ENCODE measurements around the gene ZBTB46.

The ZBTB46 gene

DNA sequence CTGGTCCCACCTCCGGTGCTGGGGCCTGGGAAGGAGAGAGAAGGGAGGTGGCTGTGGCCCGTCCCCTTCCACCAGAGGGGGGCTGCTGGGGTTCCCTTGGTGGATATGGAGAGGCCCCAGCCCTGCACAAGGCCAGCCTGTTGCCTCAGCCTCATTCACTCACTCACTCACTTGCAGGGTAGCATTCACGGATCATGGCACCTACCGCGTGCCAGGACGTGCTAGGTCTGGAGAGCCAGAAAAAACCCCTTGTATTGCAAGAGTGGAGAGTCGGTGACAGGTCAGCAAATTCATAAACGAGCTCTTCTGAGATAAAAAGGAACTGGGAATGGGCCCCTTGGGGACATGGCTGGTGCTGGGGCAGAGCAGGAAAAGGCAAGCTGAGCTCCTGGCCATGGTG is 6.4 kb upstream of the ZBTB46 start:
- no peak for DNase-seq (ENCODE audit: low read depth, low spot score)

DNA sequence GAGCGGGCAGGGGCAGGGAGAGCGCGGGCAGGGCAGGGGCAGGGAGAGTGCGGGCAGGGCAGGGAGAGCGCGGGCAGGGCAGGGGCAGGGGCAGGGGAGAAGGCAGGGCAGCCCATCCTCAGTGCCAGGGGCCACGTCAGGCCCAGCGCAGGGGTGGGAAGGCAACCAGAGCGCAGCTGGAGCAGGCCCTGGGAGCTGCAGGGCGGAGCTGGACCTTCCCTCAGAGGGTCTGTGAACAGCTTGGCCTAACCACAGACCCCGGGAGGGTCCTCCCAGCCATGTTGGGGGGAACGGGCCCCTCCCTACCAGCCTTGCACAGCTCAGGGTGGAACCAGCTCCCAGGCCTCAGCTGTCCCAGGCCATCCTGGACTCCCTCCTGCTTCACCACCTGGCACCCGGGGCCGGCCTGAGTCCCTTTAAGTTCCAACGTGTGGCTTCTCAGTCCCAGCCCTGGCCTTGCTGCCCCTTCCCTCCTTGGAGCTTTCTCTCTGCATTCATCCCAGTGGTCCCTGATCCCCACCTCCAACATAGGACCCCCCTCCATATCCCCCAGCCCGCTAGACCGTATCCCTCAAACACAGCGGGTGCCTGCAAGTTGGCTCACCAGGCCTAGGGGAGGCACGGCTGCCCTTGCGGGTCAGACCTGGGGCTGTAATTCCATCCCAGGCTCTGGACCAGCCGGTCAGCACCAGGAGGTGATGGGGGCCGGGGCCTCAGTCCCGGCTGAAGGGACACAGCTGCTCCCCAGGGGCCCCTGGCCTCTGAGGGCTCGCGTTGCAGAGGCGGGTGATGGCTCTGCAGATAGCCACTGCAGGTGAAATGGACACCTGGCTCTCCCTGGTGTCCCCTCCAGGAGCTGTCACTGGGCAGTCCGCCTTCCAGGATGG is 5.6 kb upstream of the ZBTB46 start:
- DNase-seq (ENCODE audit: low read depth, low spot score) = no peak

DNA sequence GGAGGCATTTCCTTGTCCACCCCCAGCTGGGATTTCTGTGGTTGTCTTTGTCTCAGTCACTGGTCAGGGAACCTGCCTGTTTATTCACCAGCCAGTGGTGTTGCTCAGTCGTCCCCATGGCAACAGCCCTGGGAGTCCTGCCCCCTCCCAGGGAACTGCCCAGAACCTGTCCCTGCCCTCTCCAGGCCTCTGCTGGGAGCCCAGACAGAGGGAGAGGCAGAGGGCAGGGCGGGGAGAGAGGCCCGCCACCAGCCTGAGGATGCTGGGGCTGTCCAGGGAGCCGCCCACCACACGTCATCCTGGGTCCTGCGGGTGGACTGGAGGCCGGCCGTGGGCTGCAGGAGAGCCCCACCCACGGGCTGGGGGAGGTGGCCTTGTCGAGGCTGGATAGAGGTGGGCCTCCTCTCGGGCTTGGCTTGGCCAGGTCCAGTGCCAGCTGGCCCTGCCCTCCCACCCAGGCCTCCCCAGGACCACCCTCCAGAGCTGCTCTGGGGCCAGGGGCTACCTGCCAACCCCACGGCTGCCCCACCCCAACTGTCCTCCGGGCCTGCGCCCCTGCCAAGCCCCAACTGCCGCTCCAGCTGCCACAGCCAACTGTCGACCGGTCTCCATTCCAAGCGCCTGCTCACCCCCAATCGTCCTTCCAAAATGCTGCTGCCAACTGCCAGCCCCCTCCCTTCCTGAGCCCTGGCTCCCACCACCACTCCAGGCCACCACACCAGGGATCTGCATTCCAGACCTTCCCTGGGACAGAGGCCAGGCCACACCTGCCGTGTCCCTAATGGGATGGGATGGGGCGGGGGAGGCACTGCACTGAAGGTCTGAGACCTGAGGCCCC is 4.2 kb upstream of the ZBTB46 start:
- DNase-seq (ENCODE audit: low read depth, low spot score) = peak; percentile 90

DNA sequence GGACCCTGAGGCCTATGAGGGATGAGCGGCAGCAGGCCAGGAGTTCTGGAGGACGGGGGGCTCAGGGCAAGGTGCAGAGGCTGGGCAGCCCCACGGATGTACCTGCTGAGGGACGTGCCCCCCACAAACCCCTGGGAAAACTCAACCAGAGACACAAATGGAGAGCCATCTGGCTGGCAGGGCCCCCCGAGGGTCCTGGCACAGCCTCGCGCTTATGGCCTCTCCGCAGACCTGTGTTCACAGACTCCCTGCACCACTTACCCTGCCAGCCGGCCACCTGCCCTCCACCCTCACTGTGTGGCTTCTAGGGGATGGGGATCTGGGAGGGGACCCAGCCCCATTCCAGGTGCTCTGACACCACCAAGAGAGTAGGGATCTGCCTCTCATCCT is 3.4 kb upstream of the ZBTB46 start:
- DNase-seq (ENCODE audit: low read depth, low spot score) = no peak

DNA sequence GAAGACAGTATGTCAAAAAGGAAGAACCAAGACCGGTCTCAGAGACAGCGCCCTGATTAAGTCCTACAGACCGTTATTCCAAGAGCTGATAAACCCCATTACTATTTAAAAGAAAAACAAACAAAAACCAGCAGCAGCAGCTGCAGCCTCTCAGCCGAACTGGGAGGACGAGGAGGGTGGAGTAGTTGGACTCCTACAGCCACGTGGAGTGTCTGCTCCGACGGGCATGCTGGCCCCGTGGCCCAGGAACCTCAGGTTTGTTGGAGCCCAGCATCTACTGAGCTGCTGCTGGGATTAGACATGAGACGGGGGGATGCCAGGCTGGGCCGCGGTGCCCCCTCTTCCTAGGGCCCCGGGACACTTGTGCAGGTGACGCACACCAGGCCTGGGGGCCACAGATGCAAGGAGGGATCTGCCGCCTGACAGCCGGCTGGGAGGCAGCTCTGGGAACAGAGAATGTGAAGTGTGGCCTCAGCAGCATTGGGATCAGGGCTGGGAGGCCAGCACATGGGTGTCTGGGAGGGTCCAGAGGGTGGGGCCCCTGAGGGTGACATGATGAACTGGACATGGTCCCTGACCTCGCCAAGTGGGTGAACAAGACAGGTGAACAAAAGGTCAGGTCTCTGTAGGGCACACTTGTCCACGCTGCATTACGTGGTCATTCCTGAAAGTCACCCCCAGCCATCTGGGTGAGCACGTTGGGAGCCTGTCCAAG is 2.9 kb upstream of the ZBTB46 start:
- no peak for DNase-seq (ENCODE audit: low read depth, low spot score)

DNA sequence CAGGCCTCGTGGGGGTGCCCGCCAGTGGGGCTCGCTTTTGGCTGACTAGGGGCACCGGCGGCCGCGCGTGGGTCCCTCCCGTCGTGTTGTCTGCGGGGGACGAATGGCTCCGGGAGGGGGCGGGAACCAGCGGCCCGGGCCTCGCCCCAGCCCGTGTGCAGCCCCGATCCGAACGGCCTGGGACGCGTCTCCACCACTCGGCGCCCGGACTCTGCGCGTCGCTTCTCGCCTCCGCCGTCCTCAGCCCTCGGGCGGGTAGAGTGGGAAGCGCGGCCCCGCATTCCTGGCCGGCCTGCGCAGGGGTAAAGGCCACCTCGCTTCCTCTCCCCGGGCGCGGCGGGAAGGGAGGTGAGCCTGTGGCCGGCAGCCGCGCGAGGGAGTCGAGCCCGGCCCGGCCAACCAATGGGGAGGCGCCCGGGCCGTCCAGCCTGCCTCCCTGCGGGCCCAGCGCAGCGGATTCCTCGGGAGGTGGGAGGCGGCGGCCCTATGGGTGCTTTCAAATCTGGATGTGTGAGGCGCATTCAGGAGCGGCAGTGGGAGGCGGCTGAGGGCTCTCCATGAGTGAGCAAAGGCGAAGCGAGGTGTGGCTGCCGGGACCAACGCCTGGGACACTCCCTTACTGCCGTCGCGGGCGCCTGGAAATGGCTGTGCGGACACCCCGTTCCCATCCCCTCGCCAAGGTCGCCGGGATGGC is 1.1 kb upstream of the ZBTB46 start:
- DNase-seq (ENCODE audit: low read depth, low spot score) = no peak

DNA sequence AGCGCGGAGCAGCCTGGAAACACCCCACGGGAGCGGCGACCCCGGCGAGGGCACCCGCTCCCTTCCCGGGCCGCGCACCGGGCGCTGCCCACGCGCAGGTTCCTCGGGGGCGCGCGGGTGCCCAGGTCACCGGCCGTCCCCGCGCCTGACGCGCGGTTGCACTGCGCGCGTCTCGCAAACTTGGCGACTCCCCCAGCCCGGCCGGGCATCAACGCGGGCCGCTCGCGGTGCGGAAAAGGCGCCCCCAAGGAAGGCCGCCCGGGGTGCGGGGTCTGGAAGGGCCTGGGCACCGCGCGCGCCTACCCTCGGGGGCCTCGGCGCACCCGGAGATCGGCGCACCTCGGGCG is 555 bp upstream of the ZBTB46 start:
- no peak for DNase-seq (ENCODE audit: low read depth, low spot score)

DNA sequence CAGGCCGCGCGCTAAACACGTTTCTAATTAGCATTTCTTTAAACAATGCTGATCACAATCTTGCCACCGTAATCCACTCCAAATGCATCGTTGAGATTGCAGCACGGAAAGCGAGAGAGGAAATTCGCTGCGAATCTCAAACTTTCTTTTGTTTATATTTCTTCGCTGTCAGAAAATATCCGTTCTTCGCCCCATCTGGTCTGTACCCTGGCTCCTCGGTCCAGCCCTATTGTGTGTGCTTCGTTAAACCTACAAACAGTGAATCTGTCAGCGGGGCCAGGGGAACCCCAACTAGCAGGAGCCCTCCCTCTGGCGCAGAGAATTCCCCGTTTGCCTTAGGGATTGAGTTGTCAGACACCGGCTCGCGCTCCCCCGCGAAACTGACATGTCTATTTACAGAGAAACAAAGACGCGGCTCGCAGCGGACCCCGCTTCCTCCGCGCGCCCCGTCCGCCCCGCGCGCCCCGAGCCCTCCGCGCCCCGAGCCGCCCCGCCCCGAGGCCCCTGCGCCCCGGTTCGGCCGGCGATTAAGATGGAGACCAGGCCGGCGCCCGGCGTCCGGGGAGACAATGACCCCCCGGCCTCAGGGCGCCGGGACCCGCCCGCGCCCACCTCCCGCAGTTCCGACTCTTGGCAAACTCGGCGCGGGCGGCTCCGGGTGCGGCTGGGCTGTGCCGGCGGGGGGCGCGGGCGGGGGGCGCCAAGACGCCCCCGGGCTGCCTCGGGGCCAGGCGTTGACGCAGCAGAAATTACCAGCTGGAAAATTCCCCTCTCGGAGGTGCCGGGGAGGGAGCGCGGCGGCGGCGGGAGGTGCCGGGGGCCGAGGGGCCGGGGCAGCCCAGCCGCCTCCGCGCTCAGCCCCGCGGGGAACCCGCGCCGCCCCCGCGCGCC is 874 bp downstream of the ZBTB46 start:
- DNase-seq (ENCODE audit: low read depth, low spot score) = no peak

DNA sequence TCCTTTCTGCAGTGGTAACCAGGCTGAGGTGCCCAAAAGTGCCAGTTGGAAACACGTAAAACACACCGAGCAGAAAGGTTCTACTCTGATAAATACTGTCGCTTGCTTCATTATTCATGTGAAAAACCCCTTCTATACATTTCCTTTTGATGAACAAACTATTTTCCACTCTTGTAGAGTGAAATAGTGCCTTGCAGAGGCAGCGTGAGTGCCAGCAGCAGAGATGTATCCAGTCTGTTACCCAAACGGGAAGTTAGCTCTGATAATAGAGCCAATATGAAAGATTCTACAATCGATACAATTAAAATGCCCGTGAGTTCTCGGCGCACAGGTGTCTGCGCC is 1.5 kb downstream of the ZBTB46 start:
- DNase-seq (ENCODE audit: low read depth, low spot score) = no peak

DNA sequence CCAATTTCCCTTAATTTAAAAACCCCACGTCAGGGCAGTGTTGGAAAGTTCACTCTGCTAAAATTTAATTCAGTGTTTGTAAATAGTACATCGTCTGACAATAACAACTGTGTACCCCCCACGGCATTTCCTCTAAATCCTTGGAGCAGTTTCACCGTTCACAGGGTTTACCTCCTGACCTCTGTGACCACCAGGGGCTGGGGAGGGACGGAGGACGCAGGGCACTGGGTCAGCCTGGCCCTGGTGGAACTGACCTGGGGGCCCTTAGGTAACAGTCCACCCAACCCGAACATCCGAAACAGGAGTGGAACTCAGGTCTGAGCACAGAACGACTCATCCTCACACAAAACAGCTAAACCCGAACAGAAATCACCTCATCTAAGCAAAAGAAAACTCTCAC is 2.1 kb downstream of the ZBTB46 start:
- DNase-seq (ENCODE audit: low read depth, low spot score) = no peak

DNA sequence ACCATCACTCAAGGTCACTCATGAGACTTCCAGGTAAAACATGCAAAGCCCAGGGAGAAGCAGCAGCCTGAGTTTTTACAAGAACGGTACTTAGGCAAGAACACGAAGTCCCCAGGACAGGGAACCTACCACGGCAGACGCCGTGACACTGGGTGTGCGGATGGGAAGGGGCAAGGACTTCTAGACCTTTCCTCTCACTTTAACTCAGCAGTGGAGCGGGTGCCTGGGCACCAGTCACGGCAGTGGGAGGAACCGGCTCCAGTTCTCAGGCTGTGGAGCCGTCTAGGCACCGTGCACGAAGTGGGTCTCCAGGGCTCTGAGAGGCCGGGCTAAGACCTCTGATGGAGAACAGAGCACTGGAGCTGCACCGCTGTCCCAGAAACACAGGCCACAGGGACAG is 2.5 kb downstream of the ZBTB46 start:
- DNase-seq (ENCODE audit: low read depth, low spot score) = no peak

DNA sequence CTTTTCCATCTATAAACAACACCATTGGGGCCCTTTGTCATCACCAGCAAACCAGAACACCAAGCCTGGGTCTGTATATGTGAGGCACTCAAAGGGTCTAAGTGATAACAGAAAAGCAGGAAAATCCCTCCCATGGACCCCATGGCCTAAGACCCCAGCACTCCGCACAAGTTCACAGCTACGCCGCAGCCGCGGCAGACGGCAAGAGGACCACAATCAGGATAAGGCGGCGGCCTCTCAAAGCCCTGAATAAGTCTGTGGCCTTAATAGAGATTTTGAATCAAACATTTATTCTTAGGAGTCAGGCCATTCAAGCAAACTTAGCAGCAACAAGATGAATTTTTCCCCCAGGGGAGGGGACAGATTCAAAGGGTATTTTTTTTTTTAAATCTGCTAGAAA is 2.9 kb downstream of the ZBTB46 start:
- DNase-seq (ENCODE audit: low read depth, low spot score) = no peak

DNA sequence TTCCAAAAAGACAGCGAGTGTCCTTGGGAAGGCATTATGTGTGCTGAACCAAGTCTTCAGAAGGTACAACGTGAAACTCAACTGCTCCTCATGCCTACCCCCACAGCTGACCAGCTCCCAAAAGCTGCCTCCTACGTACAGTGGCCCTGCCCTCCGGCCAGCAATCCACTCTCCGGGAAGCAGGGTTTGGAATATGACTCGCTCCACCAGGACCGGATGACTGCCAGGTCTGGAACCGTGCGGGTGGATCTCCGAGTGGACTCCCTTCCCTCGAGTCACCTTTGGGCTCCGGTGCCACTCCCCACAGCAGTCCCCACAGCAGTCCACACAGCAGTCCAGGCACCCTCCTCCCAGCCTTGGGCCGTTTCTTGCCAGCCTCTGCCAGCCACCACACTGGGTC is 4.3 kb downstream of the ZBTB46 start:
- no peak for DNase-seq (ENCODE audit: low read depth, low spot score)

DNA sequence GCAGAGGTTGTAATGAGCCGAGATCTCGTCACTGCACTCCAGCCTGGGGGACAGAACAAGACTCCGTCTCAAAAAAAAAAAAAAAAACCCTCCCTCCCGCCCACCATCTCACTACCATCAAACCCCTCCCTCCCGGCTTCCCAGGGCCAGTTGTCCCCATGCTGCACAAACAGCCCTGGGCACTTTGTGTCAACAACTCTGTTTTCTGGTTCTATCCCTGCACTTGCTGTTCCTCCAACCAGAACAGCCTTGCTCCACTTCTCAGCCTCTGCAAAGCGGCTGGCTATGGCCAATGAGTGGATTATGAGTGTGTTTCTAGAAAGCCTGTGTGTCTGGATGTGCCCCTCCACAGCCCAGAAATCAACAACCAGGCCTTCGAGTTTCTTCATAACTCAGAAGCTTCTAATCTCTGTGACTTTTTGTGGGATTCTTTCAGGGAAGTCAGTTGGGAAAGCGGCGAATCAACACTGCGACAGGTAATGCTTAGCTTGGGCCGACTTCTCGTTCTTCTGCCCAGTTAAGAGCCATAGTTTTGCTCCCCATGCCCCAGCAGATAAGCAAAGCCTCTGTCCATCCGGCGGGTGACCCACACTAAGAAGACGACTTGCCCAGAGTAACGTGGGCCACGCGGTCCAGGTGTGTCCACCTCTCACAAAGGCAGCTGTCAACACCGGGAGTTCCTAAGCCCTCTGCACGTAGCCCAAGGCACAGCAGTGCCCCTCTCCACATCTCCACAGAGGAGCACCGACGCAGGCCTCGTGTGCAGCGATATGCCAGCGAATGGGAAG is 5.5 kb downstream of the ZBTB46 start:
- DNase-seq (ENCODE audit: low read depth, low spot score) = no peak

DNA sequence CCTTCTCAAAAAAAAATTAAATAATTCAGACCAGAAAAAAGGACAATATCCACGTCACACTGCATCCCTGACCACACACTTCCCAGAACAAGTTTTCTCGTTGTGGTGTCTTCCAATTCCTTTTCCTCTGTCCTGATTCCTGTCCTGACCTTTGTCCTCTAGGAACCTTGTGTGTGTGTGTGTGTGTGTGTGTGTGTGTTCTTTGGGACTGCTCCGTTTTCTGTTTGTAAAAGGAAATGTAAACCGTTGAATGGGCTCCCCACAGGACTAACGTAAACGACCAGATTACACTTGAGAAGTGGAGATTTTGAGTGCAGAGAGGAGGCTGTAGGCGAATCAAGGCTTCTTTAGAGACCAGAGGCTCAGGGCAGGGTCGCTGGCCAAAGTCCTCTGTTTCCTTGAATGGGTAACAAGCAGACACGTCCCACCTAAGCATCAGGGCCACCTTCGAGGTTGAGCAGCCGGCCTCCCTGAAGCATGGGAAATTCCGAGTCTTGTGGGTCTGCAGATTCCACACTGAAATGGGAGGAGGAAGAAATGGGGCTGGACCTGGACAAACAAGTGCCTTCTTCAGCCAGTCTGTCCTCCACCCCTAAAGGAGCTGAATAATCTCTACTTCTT is 7.3 kb downstream of the ZBTB46 start:
- no peak for DNase-seq (ENCODE audit: low read depth, low spot score)

DNA sequence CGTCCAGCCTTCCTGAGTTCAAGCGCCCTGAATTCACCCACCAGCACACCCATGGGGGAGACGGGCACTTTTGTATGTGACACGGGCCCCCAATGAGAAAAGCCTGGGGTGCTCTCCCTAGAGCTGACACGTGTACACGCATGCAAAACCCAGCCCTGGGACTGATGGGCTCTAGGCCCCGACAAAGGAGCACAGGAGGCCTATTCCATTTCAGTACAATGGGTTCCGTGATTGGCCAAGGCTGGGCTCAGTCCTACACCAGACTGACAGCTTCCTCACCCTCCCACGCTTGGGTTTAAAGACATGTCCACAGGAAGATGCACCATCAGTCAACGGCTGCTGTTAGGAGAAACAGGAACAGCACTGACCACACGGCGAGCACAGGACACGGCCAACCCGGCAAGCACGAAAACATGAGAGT is 8.8 kb downstream of the ZBTB46 start:
- no peak for DNase-seq (ENCODE audit: low read depth, low spot score)

DNA sequence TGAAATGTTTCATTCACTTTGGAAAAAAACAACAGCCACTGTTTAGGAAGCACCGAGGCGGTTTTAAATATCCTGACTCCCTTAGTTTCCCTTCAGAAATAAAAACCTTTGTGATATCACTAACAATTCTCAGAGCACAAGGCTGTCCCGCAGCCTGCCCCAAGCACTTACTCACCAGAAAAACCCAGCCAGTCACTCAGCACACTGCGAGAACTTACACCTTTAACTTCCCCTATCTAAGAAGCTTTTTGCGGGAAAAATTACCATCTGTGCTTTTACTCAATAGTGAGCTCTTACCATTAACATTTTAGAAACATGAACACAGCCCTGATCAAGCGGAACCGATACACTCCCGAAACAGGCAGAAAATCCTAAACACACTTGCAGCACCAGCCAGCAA is 9.3 kb downstream of the ZBTB46 start:
- no peak for DNase-seq (ENCODE audit: low read depth, low spot score)

DNA sequence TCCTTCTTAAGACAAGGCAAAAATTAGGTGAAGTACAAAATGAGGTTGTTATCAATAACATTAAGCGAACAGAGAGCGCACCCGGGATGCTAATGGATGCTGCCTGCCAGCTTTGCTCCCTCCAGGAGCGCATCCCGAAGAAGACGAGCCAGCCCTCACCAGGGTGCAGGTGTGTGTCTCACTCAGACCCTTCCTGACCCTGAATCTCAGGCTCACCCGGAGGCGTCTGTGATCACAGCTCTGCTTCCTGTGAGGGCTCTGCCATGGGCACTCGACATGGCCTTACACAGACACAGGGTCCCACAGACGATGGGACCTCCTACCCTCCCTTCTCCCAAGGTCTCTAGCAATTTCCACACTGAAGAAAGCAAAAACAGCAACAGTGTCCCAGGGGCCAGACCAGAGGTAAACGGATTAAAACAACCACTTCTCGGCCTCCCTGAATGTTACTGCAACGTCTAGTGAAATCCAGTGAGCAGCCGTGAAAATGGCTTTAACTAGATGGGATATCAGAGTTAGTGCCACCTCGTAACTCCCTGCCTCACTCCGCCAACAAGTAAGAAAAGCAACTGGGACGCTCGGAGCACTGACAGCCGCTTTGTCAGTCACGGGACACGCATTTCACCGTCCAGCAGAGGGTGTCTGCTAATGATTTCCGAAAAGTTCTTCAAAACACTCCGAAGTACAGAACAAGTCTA is 11.7 kb downstream of the ZBTB46 start:
- DNase-seq (ENCODE audit: low read depth, low spot score) = no peak

Measured in iPS DF 19.7 (cell line).